HG03175 (cell line): Measurements from ENCODE around the gene PDE6B.
"Not testable (repeated sequence)": the region's sequence is repeated elsewhere in the genome, so short reads cannot be mapped to it uniquely, and the experiment has no call there.

ENCODE experiments used
- ATAC-seq: cut with Tn5 transposase; IDR thresholded peaks from one replicate; pipeline ENCODE4 v1.9.1; 2021; ENCODE audit warnings: mild to moderate bottlenecking, moderate library complexity; ENCODE audit not compliant: unreplicated experiment

Gene PDE6B

DNA sequence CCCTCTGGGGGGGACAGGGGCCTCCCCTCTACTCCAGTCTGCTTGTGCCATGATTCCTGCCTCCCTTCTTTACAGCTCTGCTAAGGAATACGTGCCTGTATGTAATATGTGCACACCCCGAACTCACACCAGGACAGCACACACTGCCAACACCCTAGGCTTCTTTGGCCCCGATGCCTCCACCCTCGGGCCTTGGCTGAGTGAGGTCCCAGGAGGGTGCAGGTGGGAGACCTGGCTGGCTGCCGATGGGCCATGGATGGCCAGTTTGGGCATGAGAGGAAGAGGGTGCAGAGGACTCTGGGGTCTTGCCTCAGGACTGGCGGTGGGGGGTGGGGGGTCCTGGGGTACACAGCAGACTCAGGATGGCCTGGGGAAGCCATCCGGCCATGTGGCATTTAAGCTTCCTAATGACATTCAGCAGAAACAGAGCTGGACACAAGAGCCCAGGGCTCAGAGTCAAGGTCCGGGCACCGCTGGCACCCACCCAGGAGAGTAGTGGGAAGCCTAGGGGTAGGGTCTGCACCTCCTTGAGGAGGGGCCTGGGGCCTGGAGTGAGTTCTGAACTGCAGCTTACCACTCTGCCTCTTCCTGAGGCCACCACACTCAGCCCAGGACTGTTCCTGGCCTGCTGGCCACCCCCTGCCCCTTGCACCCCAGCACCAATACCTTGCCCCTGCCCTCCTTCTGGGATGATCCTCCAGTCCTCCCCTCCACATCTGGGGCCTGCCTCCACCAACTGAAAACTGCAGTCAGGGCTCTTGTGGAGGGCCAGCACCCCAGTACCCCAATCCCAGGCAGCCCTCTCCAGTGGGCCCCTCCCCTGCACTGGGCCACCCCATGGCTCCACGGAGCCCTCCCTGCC, 78.2 kb downstream of the PDE6B start:
- no peak for ATAC-seq

DNA sequence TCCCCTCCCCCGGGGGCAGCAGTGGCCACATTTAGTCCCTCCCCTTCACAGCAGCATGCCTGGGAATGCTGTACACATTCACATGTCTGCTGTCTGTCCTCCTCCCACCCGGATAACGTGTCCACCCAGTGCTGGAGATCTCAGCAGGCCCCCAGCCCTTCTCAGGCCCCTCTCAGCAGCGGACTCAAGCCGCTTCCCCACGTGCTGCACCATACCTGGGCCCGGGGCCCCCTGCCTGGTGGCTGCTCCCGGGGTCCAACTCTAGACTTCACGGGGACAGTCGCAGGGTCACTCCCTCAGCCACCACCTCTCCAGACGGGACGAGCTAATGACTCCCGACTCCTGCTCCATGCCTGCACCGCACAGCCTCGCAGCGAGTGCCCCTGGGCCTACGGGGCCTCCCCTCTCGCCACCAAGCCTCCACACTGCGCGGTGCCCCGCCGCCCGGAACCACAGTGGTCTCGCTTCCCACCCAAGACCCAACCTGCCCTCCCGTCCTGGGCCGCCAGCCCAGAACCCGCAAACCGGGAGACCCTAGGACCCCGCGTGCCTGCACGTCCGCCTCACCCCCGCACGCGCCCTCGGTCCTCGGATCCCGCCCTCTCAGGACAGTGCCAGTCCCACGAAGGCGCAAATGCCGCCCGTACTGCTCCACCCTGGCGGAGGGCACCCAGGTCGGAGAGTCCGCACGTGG, 79.0 kb downstream of the PDE6B start:
- no peak for ATAC-seq

DNA sequence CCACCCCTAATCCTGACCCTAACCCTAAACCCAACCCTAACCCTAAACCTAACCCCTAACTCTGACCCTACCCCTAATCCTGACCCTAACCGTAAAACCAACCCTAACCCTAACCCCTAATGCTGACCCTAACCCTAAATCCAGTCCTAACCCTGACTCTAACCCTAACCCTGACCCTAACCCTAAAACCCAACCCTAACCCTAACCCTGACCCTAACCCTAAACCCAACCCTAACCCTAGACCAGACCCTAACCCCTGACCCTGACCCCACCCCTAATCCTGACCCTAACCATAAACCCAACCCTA, 79.6 kb downstream of the PDE6B start:
- ATAC-seq, result no peak

- ATAC-seq, result peak; percentile 91
These were observed 80.1 kb downstream of the PDE6B start, which contains the start of gene PCGF3 for GRCh38 chr4:705278-706082. TSS of gene PCGF3 (plus strand) at chr4:705832. CDS start at chr4:733681, 27,849 bp downstream.

- not testable (repeated sequence) for ATAC-seq
These were observed 80.8 kb downstream of the PDE6B start for GRCh38 chr4:706083-706633.

DNA sequence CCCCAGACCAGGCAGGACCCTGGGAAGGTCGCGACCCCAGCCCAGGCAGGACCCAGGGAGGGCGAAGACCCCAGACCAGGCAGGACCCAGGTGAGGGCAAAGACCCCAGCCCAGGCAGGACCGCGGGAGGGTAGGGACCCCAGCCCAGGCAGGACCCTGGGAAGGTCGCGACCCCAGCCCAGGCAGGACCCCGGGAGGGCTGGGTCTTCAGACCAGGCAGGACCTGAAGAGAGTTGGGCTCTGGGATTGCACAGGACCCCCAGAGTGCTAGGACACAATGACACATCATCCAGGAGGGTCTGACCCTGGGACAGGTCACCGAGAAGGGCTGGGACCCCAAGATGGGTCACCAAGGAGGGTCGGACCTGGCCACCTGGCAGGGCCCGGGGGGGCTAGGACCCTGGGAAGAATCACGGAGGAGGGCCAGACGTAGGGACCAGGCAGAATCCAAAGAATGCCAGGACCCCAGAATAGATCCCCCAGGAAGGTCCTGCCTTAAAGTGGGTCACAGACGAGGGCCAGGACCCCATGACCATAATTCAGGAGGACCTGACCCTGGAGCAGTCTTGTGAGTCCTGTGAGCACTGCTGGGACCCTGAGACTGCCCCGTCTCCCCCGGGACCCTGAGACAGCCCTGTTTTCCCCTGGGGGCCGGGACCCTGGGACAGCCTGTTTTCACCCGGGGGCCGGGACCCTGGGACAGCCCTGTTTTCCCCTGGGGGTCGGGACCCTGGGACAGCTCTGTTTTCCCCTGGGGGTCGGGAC, 81.6 kb downstream of the PDE6B start:
- ATAC-seq, result no peak

- no peak for ATAC-seq
These were observed 82.7 kb downstream of the PDE6B start for GRCh38 chr4:707929-708630.

DNA sequence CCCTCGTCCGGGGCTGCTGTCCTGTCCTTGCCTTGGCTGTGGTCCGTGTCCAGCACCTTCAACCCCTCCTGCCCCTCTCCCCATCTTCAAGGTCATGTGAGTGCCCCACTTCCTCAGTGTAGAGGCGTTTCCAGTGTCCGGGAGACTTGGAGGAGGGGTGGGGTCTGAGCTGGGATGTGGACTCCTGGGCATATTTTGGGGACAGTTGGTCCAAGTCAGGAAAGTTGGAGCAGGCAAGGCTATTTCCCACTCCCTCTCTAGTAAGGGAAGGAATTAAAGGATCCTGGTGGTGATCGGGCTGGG, 83.2 kb downstream of the PDE6B start:
- no peak for ATAC-seq

GRCh38 chr4:709348-709747, 84.0 kb downstream of the PDE6B start:
- no peak for ATAC-seq

DNA sequence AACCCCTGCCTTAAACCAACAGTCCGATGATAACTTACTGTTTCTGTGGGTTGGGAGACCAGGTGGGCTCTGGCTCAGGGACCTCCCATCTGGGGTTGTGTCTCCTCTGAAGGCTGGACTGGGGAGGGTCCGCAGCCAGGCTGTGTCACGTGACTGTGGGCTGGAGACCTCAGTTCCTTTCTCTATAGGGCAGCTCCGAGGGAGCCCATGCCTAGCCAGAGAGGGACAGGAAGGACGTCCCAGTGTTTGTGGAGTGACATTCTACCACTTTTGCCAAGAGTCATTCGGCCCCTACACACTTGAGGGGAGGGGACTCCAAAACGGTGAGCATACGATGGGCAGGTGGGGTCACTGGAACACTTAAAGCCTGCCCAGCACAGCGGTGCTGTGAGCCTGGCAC, 84.7 kb downstream of the PDE6B start:
- ATAC-seq, result no peak

DNA sequence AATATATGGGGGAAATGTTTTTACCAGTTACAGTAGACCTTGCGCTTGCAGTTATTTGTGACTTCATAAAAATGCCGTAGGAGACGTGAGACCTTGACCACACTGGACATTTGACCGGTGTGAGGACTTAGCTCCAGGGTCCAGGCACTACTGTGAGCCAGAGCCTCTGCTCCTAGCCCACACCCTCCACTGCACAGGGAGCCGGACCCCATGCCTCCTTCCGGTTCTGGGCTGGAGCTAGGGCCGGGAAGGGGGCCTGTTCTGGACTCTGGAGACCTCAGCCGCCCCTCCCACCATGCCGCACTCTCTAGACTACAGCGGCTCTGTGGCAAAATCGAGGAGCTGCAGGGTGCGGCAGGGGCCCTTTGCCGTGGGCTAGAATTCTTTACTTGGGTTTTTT, 85.5 kb downstream of the PDE6B start:
- no peak for ATAC-seq

- no peak for ATAC-seq
These were observed 86.7 kb downstream of the PDE6B start for GRCh38 chr4:712093-712492.

DNA sequence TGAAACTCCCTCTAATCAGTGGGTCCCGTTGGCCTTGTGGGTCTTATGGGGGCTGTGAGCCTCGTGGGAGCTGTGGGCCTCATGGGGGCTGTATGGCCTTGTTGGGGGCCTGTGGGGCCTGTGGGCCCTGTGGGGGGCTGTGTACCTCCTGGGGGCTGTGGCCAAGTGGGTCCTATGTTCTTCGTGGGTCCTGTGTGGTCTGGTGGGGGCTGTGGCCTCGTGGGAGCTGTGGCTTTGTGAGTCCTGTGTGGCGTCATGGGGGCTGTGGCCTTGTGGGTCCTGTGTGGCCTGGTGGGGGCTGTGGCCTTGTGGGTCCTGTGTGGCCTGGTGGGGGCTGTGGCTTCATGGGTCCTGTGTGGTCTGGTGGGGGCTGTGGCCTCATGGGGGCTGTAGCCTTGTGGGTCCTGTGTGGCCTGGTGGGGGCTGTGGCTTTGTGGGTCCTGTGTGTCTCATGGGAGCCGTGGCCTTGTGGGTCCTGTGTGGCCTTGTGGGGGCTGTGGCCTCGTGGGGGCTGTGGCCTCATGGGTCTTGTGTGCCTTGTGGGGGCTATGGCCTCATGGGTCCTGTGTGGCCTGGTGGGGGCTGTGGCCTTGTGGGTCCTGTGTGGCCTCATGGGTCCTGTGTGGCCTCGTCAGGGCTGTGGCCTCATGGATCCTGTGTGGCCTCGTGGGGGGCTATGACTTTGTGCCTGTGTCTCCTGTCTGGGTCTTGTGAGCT, 87.7 kb downstream of the PDE6B start:
- ATAC-seq, result no peak

GRCh38 chr4:714087-714486, 88.7 kb downstream of the PDE6B start:
- ATAC-seq, result no peak

- ATAC-seq, result no peak
These were observed 92.4 kb downstream of the PDE6B start for GRCh38 chr4:717601-718320.

DNA sequence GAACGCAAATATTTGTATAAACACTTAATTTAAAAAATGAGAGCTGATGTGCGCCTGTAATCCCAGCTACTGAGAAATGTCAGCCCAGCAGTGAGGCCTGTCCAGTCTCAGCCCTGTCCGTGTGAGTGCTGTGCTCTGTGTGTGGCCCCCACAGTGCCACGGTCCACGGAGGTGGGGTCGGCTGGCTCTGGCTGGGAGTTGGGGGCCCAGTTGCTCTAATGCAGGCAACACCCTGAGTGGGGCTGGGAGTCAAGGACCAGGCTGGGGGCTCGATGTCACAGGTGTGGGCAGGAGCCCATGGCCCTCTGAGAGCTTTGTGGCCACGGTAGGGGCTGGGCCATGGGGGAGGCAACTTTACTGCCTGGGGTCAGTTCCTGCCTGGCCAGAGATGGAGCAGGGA, 93.1 kb downstream of the PDE6B start:
- no peak for ATAC-seq
